ENCODE results near the gene KHNYN. TPM values are rescaled to one million over a fixed set of nuclear protein-coding genes. Genes with fewer than 3 reads are reported as not detected.

The KHNYN gene
- total RNA-seq, 1 experiment from 2014 or later: 33.2 TPM

GRCh38 chr14:24417832-24418491, 11.8 kb upstream of the KHNYN start (continued):
- TF ChIP-seq AFF4 (CRISPR knock-in tag; IDR thresholded peaks at IDR 0.05; ENCODE audit: borderline replicate concordance) (no peak), ZNF532 (CRISPR knock-in tag; IDR thresholded peaks at IDR 0.05; ENCODE audit: borderline replicate concordance) (no peak)

- TF ChIP-seq NFYB (CRISPR knock-in tag; conservative IDR thresholded peaks at IDR 0.05; ENCODE audit: low read depth): no peak
- CTCF ChIA-PET: interaction anchor here (0.6 to 5.4 kb wide), 8 partner anchors 9 to 110 kb away, joined by 3 to 37 read pairs (median 4); partner anchors contain the start of genes ADCY4, CBLN3, CIDEB and KHNYN
- POLR2A ChIA-PET: interaction anchor here (0.8 kb wide), 1 partner anchor 24 kb away, joined by 3 read pairs; no protein-coding TSS in a partner anchor
- no peaks in the 10 kb centered on the region for H3K4me1 Mint-ChIP-seq
- no peak for ATAC-seq
- H3K36me3 Mint-ChIP-seq: peaks cover 8% of the 10 kb centered on the region; the same call in 1 of the 2 replicates
- no peak overlapping the region for H3K27ac Mint-ChIP-seq
- no peak for DNase-seq (ENCODE audit: low spot score)
- no peak overlapping the region for H3K4me3 Mint-ChIP-seq
- H3K9me3 Mint-ChIP-seq: no peaks in the 10 kb centered on the region
- H3K27me3 Mint-ChIP-seq (ENCODE audit: low read depth): peaks cover 30% of the 10 kb centered on the region
Observed at GRCh38 chr14:24418492-24418873, 11.3 kb upstream of the KHNYN start.

DNA sequence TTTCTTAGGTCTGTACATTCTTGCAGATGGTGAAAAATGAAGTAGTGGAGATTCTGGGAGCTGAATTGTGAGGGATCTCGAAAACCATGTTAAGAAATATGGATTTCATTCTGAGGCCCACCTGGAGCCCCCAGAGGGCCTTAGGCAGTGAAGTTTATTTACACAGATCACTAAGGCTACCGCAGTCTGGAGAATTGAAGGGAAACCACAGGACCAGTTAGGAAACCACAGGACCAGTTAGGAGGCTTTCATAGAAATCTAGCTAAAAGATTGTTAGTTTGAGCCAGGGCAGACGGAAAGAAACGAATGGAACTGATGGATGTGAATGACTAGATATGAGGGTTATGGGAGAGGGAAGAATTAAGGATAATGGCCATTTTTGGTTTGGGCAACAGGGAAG, 7.5 kb upstream of the KHNYN start:
- no peaks in the 10 kb centered on the region for H3K9me3 Mint-ChIP-seq
- H3K36me3 Mint-ChIP-seq: no peaks in the 10 kb centered on the region
- H3K27me3 Mint-ChIP-seq (ENCODE audit: low read depth): peaks cover 36% of the 10 kb centered on the region
- POLR2A ChIA-PET: no interaction called here
- H3K4me1 Mint-ChIP-seq: peaks cover 8% of the 10 kb centered on the region
- ATAC-seq (no peak), DNase-seq (ENCODE audit: low spot score) (no peak)
- CTCF ChIA-PET: interaction anchor here (1.9 to 11.4 kb wide), 3 partner anchors 9 to 88 kb away, joined by 4 to 518 read pairs (median 17); partner anchors contain the start of genes ADCY4 and RIPK3
- H3K4me3 Mint-ChIP-seq: no peak overlapping the region
- no peak overlapping the region for H3K27ac Mint-ChIP-seq
- TF ChIP-seq CDX4 (CRISPR knock-in tag; IDR thresholded peaks at IDR 0.05; ENCODE audit: borderline replicate concordance): no peak
- TF ChIP-seq ATF1 (CRISPR knock-in tag; IDR thresholded peaks at IDR 0.05): no peak
- TF ChIP-seq ATF2 (CRISPR knock-in tag; IDR thresholded peaks at IDR 0.05; ENCODE audit: borderline replicate concordance, low read depth): no peak
- no peak for TF ChIP-seq ZNF396 (CRISPR knock-in tag; IDR thresholded peaks at IDR 0.05; ENCODE audit: borderline replicate concordance)
- no peak for TF ChIP-seq JUN (CRISPR knock-in tag; IDR thresholded peaks at IDR 0.05)
- no peak for TF ChIP-seq ZBTB21 (CRISPR knock-in tag; IDR thresholded peaks at IDR 0.05; ENCODE audit: borderline replicate concordance)
- TF ChIP-seq ZNF121 (CRISPR knock-in tag; IDR thresholded peaks at IDR 0.05): no peak
- TF ChIP-seq TP53 (CRISPR knock-in tag; IDR thresholded peaks at IDR 0.05): no peak
- TF ChIP-seq GABPB1 (CRISPR knock-in tag; IDR thresholded peaks at IDR 0.05): no peak

Measured in WTC11 (cell line).